Heart left ventricle (tissue), 16 donors: Measurements from ENCODE around the gene MAGEA10. TPM values are rescaled to one million over a fixed set of nuclear protein-coding genes. Genes with fewer than 3 reads are reported as not detected.

Source experiments
- ATAC-seq, 4 donors: fragments of 200-7000 bp; cut with Tn5 transposase; one replicate each; pipeline ENCODE4 v1.9.1; 2020 to 2022; ENCODE audit warnings: moderate library complexity in 4 of 4, mild to moderate bottlenecking in 3 of 4, moderate number of reproducible peaks in 1 of 4
- DNase-seq, 5 donors: peaks; one replicate each; pipeline ENCODE4 v3.0.0-alpha.2; 2020
- H3K27ac ChIP-seq, 12 donors: fragments of 200-600 bp; sonication (generic) in 4 of 12; one replicate each; pipeline versions ENCODE4 v1.5.0 to v1.8.0; 2016 to 2022; ENCODE audit warnings: mild to moderate bottlenecking in 2 of 12
- H3K27me3 ChIP-seq, 9 donors: fragments of 200-600 bp; sonication (generic) in 2 of 9; one replicate each; pipeline versions ENCODE4 v1.5.1 to v1.8.0; 2016 to 2022; ENCODE audit warnings: mild to moderate bottlenecking in 3 of 9
- H3K36me3 ChIP-seq, 9 donors: fragments of 200-600 bp; sonication (generic) in 2 of 9; one replicate each; pipeline versions ENCODE4 v1.5.0 to v1.8.0; 2018 to 2022; ENCODE audit warnings: mild to moderate bottlenecking in 2 of 9
- H3K4me1 ChIP-seq, 12 donors: fragments of 200-600 bp; sonication (generic) in 4 of 12; one replicate each; pipeline versions ENCODE4 v1.5.0 to v1.8.0; 2016 to 2022; ENCODE audit warnings: mild to moderate bottlenecking in 3 of 12
- H3K4me3 ChIP-seq, 12 donors: fragments of 200-600 bp; sonication (generic) in 4 of 12; one replicate each; pipeline versions ENCODE4 v1.5.0 to v1.8.0; 2017 to 2022; ENCODE audit warnings: mild to moderate bottlenecking in 9 of 12, moderate library complexity in 4 of 12
- H3K9me3 ChIP-seq, 12 donors: fragments of 200-600 bp; sonication (generic) in 4 of 12; one replicate each; pipeline versions ENCODE4 v1.5.0 to v1.8.0; 2016 to 2022; ENCODE audit warnings: mild to moderate bottlenecking in 1 of 12
- CTCF ChIP-seq, 12 donors: fragments of 200-600 bp; sonication (generic) in 4 of 12; IDR thresholded peaks; one replicate each; pipeline versions ENCODE4 v1.5.0 to v1.8.0; 2018 to 2022; ENCODE audit warnings: antibody characterized with exemption in 12 of 12, mild to moderate bottlenecking in 5 of 12
- POLR2A ChIP-seq, 2 donors: fragments of 450-650 bp; IDR thresholded peaks; one replicate each; pipeline ENCODE4 v1.6.1; 2017; ENCODE audit warnings: antibody characterized with exemption in 2 of 2, mild to moderate bottlenecking in 2 of 2, moderate library complexity in 2 of 2
- WGBS, 4 donors: extraction: QIAGEN DNeasy Blood & Tissue Kit in 2 of 4; methylation state at CpG; one replicate each; pipeline versions ENCODE4 v1.1.5 to v1.1.7; 2013 to 2018; 5-methylcytosine and 5-hydroxymethylcytosine counted together
- intact Hi-C, 10 donors: fragments of 100-400 bp; cut with DNase I; formaldehyde crosslinking; loops; one replicate each; pipeline versions ENCODE4 v1.11.1 to v1.14.2; 2022
- polyA plus RNA-seq, 2 donors: library from polyadenylated mRNA; stranded (reverse); fragments of 200-250 nt; gene quantifications; one replicate each; pipeline ENCODE4 v1.2.3, GENCODE V29; 2013
- total RNA-seq, 9 donors: library from RNA; depleted of rRNA in 2 of 9; stranded (reverse); fragments of >200 nt in 2 of 9; fragmentation: NEBNext Ultra II Directional in 3 of 9; extraction: Animal tissue kit (Norgen Biotek cat#: 25700) in 3 of 9; gene quantifications; one replicate each; pipeline versions ENCODE4 v1.1.0 to v1.2.4, GENCODE V29; 2016 to 2023
- donor health status: ischemic (EF 13 %, LVEDD 7.1; RV severe dilation, severe dysfunction).
- donor health status: healthy with polysubstance abuse.
- donor health status: DM: no; HTN: yes; CAD: no.
- donor health status: DM: no; HTN: no; CAD: no.
- donor health status: ischemic (EF 25% LVEDD 6.9; RV normal size, moderate dysfunction).
- donor health status: ischemic (EF 25% LVEDD 5.7; RV mildly dilated, moderate dysfunction).
- donor health status: healthy.
- donor health status: DM: yes; HTN: yes; CAD: no.
- donor health status: ischemic (EF 35%, LVEDD 5.7; RV mildly dilated, moderate dysfunction).
- donor health status: nonischemic (EF 11% LVEDD 7.7; RV severe dilation, severe dysfunction).
- donor health status: DM: yes; HTN: yes; CAD: no.
- donor health status: PGD.
- donor health status: ischemic (EF 29% LVEDD 5.4; RV normal size, mild dysfunction).
- donor health status: nonischemic (EF 23%, LVEDD 6.1; RV moderate dilation, normal function).

Gene MAGEA10
- total and polyA plus RNA-seq, 11 donors: not detected

GRCh38 chrX:152170621-152171020 lies 32.2 kb upstream of the MAGEA10 start:
- intact Hi-C loops: no loop called here
- DNase-seq: no peak
- ATAC-seq: peak in 2 of 4 donors; percentile 22 to 91
- Histone ChIP-seq H3K27ac (peak overlapping the region in 3 of 12 donors; percentile 50 to 54 (median 50)), H3K4me1 (no peaks in the 10 kb centered on the region), H3K36me3 (no peaks in the 10 kb centered on the region), H3K9me3 (no peaks in the 10 kb centered on the region), H3K4me3 (no peak overlapping the region), H3K27me3 (no peaks in the 10 kb centered on the region)
- TF ChIP-seq CTCF (IDR thresholded peaks at IDR 0.05): no peak
- TF ChIP-seq POLR2A (IDR thresholded peaks at IDR 0.05): no peak
- 57 to 78% (median 69%) methylated on average over 4 of the region's 4 CpGs for whole genome bisulfite sequencing, 4 donors

GRCh38 chrX:152165033-152165743 lies 26.8 kb upstream of the MAGEA10 start:
- no peaks in the 10 kb centered on the region for H3K4me1 ChIP-seq
- no peaks in the 10 kb centered on the region for H3K27me3 ChIP-seq
- ATAC-seq (no peak), DNase-seq (no peak)
- TF ChIP-seq CTCF (IDR thresholded peaks at IDR 0.05) (no peak), POLR2A (IDR thresholded peaks at IDR 0.05) (no peak)
- intact Hi-C loops: no loop called here
- WGBS, 4 donors: 50 to 70% (median 62%) methylated on average over 2 of the region's 2 CpGs
- no peaks in the 10 kb centered on the region for H3K36me3 ChIP-seq
- no peaks in the 10 kb centered on the region for H3K9me3 ChIP-seq
- H3K27ac ChIP-seq: no peak overlapping the region
- H3K4me3 ChIP-seq: no peak overlapping the region

GRCh38 chrX:152157042-152157441 lies 18.7 kb upstream of the MAGEA10 start:
- no peaks in the 10 kb centered on the region for H3K9me3 ChIP-seq
- H3K27me3 ChIP-seq: no peaks in the 10 kb centered on the region
- ATAC-seq (no peak), DNase-seq (no peak)
- no peaks in the 10 kb centered on the region for H3K4me1 ChIP-seq
- H3K36me3 ChIP-seq: no peaks in the 10 kb centered on the region
- intact Hi-C loops: no loop called here
- 60 to 77% (median 64%) methylated on average over 2 of the region's 2 CpGs for WGBS, 4 donors
- H3K27ac ChIP-seq: no peak overlapping the region
- TF ChIP-seq CTCF (IDR thresholded peaks at IDR 0.05) (no peak), POLR2A (IDR thresholded peaks at IDR 0.05) (no peak)
- H3K4me3 ChIP-seq: no peak overlapping the region

GRCh38 chrX:152155766-152156310 lies 17.5 kb upstream of the MAGEA10 start:
- DNase-seq: no peak
- TF ChIP-seq POLR2A (IDR thresholded peaks at IDR 0.05) (no peak), CTCF (IDR thresholded peaks at IDR 0.05) (no peak)
- Histone ChIP-seq H3K4me1 (no peaks in the 10 kb centered on the region), H3K9me3 (no peaks in the 10 kb centered on the region), H3K27me3 (no peaks in the 10 kb centered on the region), H3K36me3 (no peaks in the 10 kb centered on the region), H3K4me3 (no peak overlapping the region), H3K27ac (no peak overlapping the region)
- intact Hi-C loops: no loop called here
- 29 to 85% (median 75%) methylated on average over 2 of the region's 2 CpGs for WGBS, 4 donors
- ATAC-seq: no peak
